ENCODE measurements around the gene DAZAP1.
"Not testable (repeated sequence)": the region's sequence is repeated elsewhere in the genome, so short reads cannot be mapped to it uniquely, and the experiment has no call there.

The DAZAP1 gene

DNA sequence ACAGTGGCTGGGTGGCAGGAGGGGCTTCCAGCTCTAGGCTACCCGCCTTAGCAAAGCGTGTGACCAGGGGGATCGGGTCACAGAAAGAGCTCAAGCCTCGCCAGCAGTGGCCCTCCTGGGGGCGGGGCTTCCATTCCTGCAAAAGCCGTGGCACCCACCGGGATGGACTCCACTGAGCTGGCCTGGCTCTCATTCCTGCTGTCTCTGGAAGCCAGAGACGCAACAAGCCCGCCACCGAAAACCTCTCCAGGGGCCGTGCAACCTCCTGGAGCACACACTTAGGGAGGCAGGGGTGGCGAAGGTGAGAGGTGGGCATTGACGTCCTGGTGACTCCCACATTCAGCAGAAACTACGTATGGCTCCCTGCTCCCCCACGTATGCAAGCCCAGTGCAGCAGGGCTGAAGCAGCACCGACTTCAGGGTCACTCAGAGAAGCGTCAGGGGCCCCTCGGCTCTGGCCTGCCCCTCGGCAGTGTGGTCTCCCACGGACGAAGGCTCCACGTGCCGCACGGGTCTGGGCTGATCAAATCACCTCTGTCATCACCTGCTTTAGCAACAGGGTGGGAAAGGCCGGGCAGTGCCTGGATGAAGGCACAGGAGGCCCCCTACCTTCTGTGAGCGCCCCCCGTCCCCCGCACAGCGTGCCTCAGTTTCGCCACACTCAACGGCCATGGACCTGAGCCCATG is 68.5 kb downstream of the DAZAP1 start:
- H3K27ac ChIP-seq (ENCODE audit: low read length, poor library complexity, severe bottlenecking) = no peak overlapping the region
- H2BK120ac ChIP-seq (ENCODE audit: low read depth, low read length) = no peak overlapping the region
- H2AFZ ChIP-seq (ENCODE audit: low read depth, low read length) = no peak overlapping the region
- 95% methylated on average over 31 of the region's 31 CpGs for WGBS
- no peak overlapping the region for H4K91ac ChIP-seq (ENCODE audit: low read length)
- H3K4me2 ChIP-seq (ENCODE audit: low read length, poor library complexity, severe bottlenecking) = no peak overlapping the region
- no peak overlapping the region for H3K9ac ChIP-seq (ENCODE audit: low read length)
- H2BK15ac ChIP-seq (ENCODE audit: low read depth, poor library complexity, severe bottlenecking) = no peak overlapping the region
- H3K14ac ChIP-seq (ENCODE audit: low read length in 2 of 2) = no peak overlapping the region
- H3K23ac ChIP-seq (ENCODE audit: low read length in 2 of 2) = no peak overlapping the region
- peaks cover 31% of the 10 kb centered on the region for H3K4me1 ChIP-seq (ENCODE audit: control insufficient read depth, insufficient read depth, low read depth, low read length)
- H3K9me3 ChIP-seq (ENCODE audit: control insufficient read depth, low read length) = no peaks in the 10 kb centered on the region
- no peak overlapping the region for H3K4me3 ChIP-seq (ENCODE audit: insufficient read depth in 1 of 2, low read depth in 1 of 2, low read length in 2 of 2)
- H3K4ac ChIP-seq (ENCODE audit: low read depth in 1 of 2, low read length in 2 of 2) = no peak overlapping the region
- H3K27me3 ChIP-seq (ENCODE audit: control insufficient read depth in 1 of 2, insufficient read depth in 1 of 2, low read length in 2 of 2) = peaks cover 20 to 27% of the 10 kb centered on the region in 2 experiments
- no peak overlapping the region for H2AK5ac ChIP-seq (ENCODE audit: low read length, severe bottlenecking)
- peaks cover 13 to 38% of the 10 kb centered on the region in 2 experiments for H3K36me3 ChIP-seq (ENCODE audit: control insufficient read depth in 1 of 2, insufficient read depth in 2 of 2, low read depth in 1 of 2, low read length in 2 of 2)
- peaks cover 38% of the 10 kb centered on the region for H3K79me1 ChIP-seq (replicated peaks; ENCODE audit: low read length, poor library complexity, severe bottlenecking)
- H4K8ac ChIP-seq (ENCODE audit: low read length) = no peak overlapping the region
- no peak overlapping the region for H3K18ac ChIP-seq (ENCODE audit: low read depth in 1 of 2, low read length in 2 of 2)
- DNase-seq = no peak
- H2BK5ac ChIP-seq (ENCODE audit: low read depth, low read length, poor library complexity, severe bottlenecking) = no peak overlapping the region
- H2BK12ac ChIP-seq (ENCODE audit: low read length in 2 of 2) = no peak overlapping the region

DNA sequence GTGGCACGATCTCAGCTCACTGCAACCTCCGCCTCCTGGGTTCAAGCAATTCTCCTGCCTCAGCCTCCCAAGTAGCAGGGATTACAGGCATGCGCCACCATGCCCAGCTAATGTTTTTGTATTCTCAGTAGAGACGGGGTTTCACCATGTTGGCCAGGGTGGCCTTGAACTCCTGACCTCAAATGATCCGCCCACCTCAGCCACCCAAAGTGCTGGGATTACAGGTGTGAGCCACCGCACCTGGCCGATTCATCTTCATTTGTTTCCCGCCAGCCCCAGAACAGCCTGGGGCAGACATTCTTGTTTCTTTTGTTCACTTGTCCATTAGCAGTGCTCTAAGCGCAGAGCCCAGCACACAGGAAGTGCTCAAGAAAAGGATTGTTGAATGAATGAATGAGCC is 69.7 kb downstream of the DAZAP1 start:
- not testable (repeated sequence) for H3K4me3 ChIP-seq (ENCODE audit: insufficient read depth in 1 of 2, low read depth in 1 of 2, low read length in 2 of 2); DNase-seq; H3K9me3 ChIP-seq (ENCODE audit: control insufficient read depth, low read length); H3K4me2 ChIP-seq (ENCODE audit: low read length, poor library complexity, severe bottlenecking); H2BK15ac ChIP-seq (ENCODE audit: low read depth, poor library complexity, severe bottlenecking); H3K18ac ChIP-seq (ENCODE audit: low read depth in 1 of 2, low read length in 2 of 2); H3K9ac ChIP-seq (ENCODE audit: low read length); H3K27ac ChIP-seq (ENCODE audit: low read length, poor library complexity, severe bottlenecking); H3K4ac ChIP-seq (ENCODE audit: low read depth in 1 of 2, low read length in 2 of 2); H2BK120ac ChIP-seq (ENCODE audit: low read depth, low read length); H2BK5ac ChIP-seq (ENCODE audit: low read depth, low read length, poor library complexity, severe bottlenecking); H2AK5ac ChIP-seq (ENCODE audit: low read length, severe bottlenecking); H3K14ac ChIP-seq (ENCODE audit: low read length in 2 of 2); H3K23ac ChIP-seq (ENCODE audit: low read length in 2 of 2); H4K91ac ChIP-seq (ENCODE audit: low read length); H4K8ac ChIP-seq (ENCODE audit: low read length); H2BK12ac ChIP-seq (ENCODE audit: low read length in 2 of 2); H2AFZ ChIP-seq (ENCODE audit: low read depth, low read length)
- Histone ChIP-seq H3K36me3 (ENCODE audit: control insufficient read depth in 1 of 2, insufficient read depth in 2 of 2, low read depth in 1 of 2, low read length in 2 of 2) (peaks cover 13 to 41% of the 10 kb centered on the region in 2 experiments), H3K27me3 (ENCODE audit: control insufficient read depth in 1 of 2, insufficient read depth in 1 of 2, low read length in 2 of 2) (peaks cover 8 to 15% of the 10 kb centered on the region in 2 experiments), H3K79me1 (replicated peaks; ENCODE audit: low read length, poor library complexity, severe bottlenecking) (peaks cover 30% of the 10 kb centered on the region), H3K4me1 (ENCODE audit: control insufficient read depth, insufficient read depth, low read depth, low read length) (peaks cover 22% of the 10 kb centered on the region)
- WGBS = 98% methylated on average over 9 of the region's 9 CpGs

DNA sequence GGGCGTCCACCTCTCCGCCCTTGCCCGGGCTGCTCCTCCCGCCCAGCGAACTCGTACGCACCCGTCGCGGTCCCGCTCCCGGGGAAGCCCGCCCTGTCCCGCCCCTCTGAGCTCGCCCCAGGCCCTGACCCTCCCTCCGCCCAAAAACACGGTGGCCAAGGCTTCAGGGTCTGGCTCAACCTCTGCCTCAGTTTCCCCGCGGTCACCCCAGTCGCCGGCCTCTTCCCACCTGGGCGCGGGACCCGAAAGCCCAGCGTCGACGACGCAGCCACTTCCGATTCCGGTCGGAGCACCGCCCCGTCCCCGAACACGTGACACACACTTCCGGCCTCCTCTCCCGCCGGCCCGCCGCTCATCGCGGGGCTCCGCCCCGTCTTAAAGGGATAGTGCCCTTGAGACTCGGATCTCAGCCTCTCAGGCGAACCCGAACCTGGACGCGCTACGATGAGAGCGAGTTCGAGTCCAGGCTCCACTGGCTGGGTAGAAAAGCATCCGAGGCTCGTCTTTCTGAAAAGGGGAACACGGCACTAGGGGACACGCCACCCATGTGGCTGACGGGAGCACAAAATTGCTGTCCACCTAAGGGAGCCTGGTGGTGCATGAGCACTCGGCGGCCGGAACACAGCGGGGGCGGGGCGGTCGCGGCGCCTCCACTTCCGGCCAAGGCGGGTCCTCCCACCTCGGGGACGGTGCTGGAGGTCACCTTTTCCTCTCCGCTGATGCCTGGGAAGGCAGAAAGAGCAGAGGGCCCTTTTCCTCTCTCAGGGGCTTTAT is 71.7 kb downstream of the DAZAP1 start, which contains the start of gene C19orf25:
C19orf25 (minus strand) TSS at position 282 of the 774 bp plus-strand sequence. CDS start 312 bp downstream, outside the sequence.
- Histone ChIP-seq H3K4me1 (ENCODE audit: control insufficient read depth, insufficient read depth, low read depth, low read length) (peaks cover 12% of the 10 kb centered on the region), H3K9me3 (ENCODE audit: control insufficient read depth, low read length) (no peaks in the 10 kb centered on the region), H3K79me1 (replicated peaks; ENCODE audit: low read length, poor library complexity, severe bottlenecking) (peaks cover 20% of the 10 kb centered on the region), H3K9ac (ENCODE audit: low read length) (peak within 1 kb of the TSS; percentile 88), H4K91ac (ENCODE audit: low read length) (peak within 1 kb of the TSS; percentile 93), H2AK5ac (ENCODE audit: low read length, severe bottlenecking) (no peak within 1 kb of the TSS), H3K4me2 (ENCODE audit: low read length, poor library complexity, severe bottlenecking) (peak within 1 kb of the TSS; percentile 93), H2BK5ac (ENCODE audit: low read depth, low read length, poor library complexity, severe bottlenecking) (no peak within 1 kb of the TSS), H3K4me3 (ENCODE audit: insufficient read depth in 1 of 2, low read depth in 1 of 2, low read length in 2 of 2) (peak within 1 kb of the TSS; percentile 76 to 91), H2BK12ac (ENCODE audit: low read length in 2 of 2) (peak within 1 kb of the TSS in 1 of 2 experiments; percentile 51), H3K14ac (ENCODE audit: low read length in 2 of 2) (peak within 1 kb of the TSS in 1 of 2 experiments; percentile 68), H3K18ac (ENCODE audit: low read depth in 1 of 2, low read length in 2 of 2) (peak within 1 kb of the TSS; percentile 92 to 94), H4K8ac (ENCODE audit: low read length) (peak within 1 kb of the TSS; percentile 99), H3K23ac (ENCODE audit: low read length in 2 of 2) (no peak within 1 kb of the TSS), H2AFZ (ENCODE audit: low read depth, low read length) (peak within 1 kb of the TSS; percentile 97), H3K27me3 (ENCODE audit: control insufficient read depth in 1 of 2, insufficient read depth in 1 of 2, low read length in 2 of 2) (no peaks in the 10 kb centered on the region), H2BK15ac (ENCODE audit: low read depth, poor library complexity, severe bottlenecking) (no peak within 1 kb of the TSS), H2BK120ac (ENCODE audit: low read depth, low read length) (no peak within 1 kb of the TSS), H3K4ac (ENCODE audit: low read depth in 1 of 2, low read length in 2 of 2) (peak within 1 kb of the TSS; percentile 65 to 83), H3K27ac (ENCODE audit: low read length, poor library complexity, severe bottlenecking) (peak within 1 kb of the TSS; percentile 53), H3K36me3 (ENCODE audit: control insufficient read depth in 1 of 2, insufficient read depth in 2 of 2, low read depth in 1 of 2, low read length in 2 of 2) (peaks cover 13 to 39% of the 10 kb centered on the region in 2 experiments)
- under 1% methylated on average over 67 of the region's 71 CpGs for WGBS
- DNase-seq = peak; percentile 93

DNA sequence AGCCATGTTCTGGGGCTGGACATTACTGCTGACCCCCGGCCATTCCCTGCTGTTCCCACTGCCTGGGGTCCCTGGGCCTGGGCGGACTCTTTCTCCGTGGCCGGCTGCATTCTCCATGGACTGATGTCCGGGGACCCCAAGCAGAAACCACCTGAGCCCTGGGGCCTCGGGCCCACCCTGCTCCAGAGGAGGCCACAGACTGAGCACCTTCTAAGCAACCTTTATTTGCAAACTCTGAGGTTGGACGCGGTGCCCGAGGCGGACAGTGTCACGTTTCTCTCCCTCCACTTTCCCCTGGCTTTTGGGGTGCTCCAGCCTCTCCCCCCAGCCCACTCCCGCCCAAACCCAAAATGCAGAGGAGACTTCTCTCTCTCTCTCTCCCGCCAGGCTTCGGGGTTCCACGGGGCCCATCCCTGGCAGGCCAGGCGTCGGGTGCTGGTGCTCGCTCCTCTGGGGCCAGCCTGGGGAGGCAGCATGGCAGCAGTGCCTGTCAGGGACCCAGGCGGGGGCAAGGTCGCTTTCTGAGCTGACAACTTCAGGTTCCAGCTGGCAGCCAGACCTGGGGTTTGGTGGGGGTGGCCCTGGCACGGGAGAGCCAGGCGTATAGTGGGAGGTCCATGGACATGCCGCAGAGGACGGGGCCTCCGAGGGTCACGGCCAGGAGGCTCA is 74.0 kb downstream of the DAZAP1 start:
- 93% methylated on average over 26 of the region's 26 CpGs for whole genome bisulfite sequencing
- no peak overlapping the region for H3K23ac ChIP-seq (ENCODE audit: low read length in 2 of 2)

More for the DNA sequence above, 74.0 kb downstream of the DAZAP1 start:
- H3K9ac ChIP-seq (ENCODE audit: low read length) = no peak overlapping the region
- H3K18ac ChIP-seq (ENCODE audit: low read depth in 1 of 2, low read length in 2 of 2) = no peak overlapping the region
- H4K91ac ChIP-seq (ENCODE audit: low read length) = no peak overlapping the region
- no peak overlapping the region for H2BK12ac ChIP-seq (ENCODE audit: low read length in 2 of 2)
- H2AK5ac ChIP-seq (ENCODE audit: low read length, severe bottlenecking) = no peak overlapping the region
- H3K36me3 ChIP-seq (ENCODE audit: control insufficient read depth in 1 of 2, insufficient read depth in 2 of 2, low read depth in 1 of 2, low read length in 2 of 2) = peaks cover 5 to 18% of the 10 kb centered on the region in 2 experiments
- peaks cover 6% of the 10 kb centered on the region for H3K4me1 ChIP-seq (ENCODE audit: control insufficient read depth, insufficient read depth, low read depth, low read length)
- no peak overlapping the region for H3K14ac ChIP-seq (ENCODE audit: low read length in 2 of 2)
- H2BK120ac ChIP-seq (ENCODE audit: low read depth, low read length) = no peak overlapping the region
- no peak overlapping the region for H2BK15ac ChIP-seq (ENCODE audit: low read depth, poor library complexity, severe bottlenecking)
- no peak overlapping the region for H3K4ac ChIP-seq (ENCODE audit: low read depth in 1 of 2, low read length in 2 of 2)
- H2BK5ac ChIP-seq (ENCODE audit: low read depth, low read length, poor library complexity, severe bottlenecking) = no peak overlapping the region
- H3K27ac ChIP-seq (ENCODE audit: low read length, poor library complexity, severe bottlenecking) = no peak overlapping the region
- H4K8ac ChIP-seq (ENCODE audit: low read length) = no peak overlapping the region
- H3K4me3 ChIP-seq (ENCODE audit: insufficient read depth in 1 of 2, low read depth in 1 of 2, low read length in 2 of 2) = no peak overlapping the region
- DNase-seq = no peak
- no peaks in the 10 kb centered on the region for H3K27me3 ChIP-seq (ENCODE audit: control insufficient read depth in 1 of 2, insufficient read depth in 1 of 2, low read length in 2 of 2)
- peaks cover 5% of the 10 kb centered on the region for H3K79me1 ChIP-seq (replicated peaks; ENCODE audit: low read length, poor library complexity, severe bottlenecking)
- no peak overlapping the region for H2AFZ ChIP-seq (ENCODE audit: low read depth, low read length)
- no peak overlapping the region for H3K4me2 ChIP-seq (ENCODE audit: low read length, poor library complexity, severe bottlenecking)
- no peaks in the 10 kb centered on the region for H3K9me3 ChIP-seq (ENCODE audit: control insufficient read depth, low read length)
